Spleen (tissue), 7 donors: ENCODE results near the gene SUPT5H.

ENCODE experiments used
- POLR2A ChIP-seq, 3 donors: fragments of 450-650 bp; IDR thresholded peaks; one replicate each; pipeline ENCODE4 v1.5.1; 2017; ENCODE audit warnings: antibody characterized with exemption in 3 of 3, mild to moderate bottlenecking in 1 of 3
- POLR2AphosphoS5 ChIP-seq, 3 donors: sonication (generic); formaldehyde crosslinking; IDR thresholded peaks; one replicate each; pipeline ENCODE4 v1.5.1; 2017; ENCODE audit warnings: antibody characterized with exemption in 3 of 3
- TF ChIP-seq, protein P1 (sequence below), 11 experiments: fragments of 200-600 bp in 7 of 11; fragments of 450-650 bp in 4 of 11; sonication (generic) in 4 of 11; IDR thresholded peaks in 8 of 11; conservative IDR thresholded peaks in 3 of 11; 1 replicate in 7 of 11; 2 replicates in 4 of 11; pipeline versions ENCODE4 v1.4.0 to v1.8.0; 2016 to 2021; ENCODE audit warnings: antibody characterized with exemption in 11 of 11, inconsistent platforms in 4 of 11, mild to moderate bottlenecking in 1 of 11
- donor health status: DM: no; HTN: no; CAD: no; lungs with moderate emphysema.
- donor health status: DM: no; HTN: no; CAD: no.
- donor health status: DM: no; HTN: no; CAD: no.

DNA sequence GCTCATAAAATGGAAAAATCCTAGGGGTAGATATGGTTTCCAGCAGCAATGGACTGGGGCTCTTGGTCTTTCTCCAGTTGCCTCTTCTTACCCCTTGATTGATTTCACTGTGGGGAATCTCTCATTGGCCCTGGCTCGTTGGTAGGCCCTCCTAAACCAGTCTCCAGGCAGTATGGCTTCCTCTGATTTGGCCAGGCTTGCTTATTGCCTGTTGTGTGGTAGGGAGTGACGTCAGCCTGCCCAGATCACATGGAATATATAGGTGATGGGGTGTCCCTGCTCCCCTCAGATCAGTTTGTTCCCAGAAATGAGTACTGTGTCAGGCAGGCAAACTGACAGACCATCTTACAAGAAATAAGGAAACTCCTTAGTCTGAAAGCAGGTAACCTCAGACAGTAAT, 63.9 kb downstream of the SUPT5H start:
- TF ChIP-seq, protein P1, sequence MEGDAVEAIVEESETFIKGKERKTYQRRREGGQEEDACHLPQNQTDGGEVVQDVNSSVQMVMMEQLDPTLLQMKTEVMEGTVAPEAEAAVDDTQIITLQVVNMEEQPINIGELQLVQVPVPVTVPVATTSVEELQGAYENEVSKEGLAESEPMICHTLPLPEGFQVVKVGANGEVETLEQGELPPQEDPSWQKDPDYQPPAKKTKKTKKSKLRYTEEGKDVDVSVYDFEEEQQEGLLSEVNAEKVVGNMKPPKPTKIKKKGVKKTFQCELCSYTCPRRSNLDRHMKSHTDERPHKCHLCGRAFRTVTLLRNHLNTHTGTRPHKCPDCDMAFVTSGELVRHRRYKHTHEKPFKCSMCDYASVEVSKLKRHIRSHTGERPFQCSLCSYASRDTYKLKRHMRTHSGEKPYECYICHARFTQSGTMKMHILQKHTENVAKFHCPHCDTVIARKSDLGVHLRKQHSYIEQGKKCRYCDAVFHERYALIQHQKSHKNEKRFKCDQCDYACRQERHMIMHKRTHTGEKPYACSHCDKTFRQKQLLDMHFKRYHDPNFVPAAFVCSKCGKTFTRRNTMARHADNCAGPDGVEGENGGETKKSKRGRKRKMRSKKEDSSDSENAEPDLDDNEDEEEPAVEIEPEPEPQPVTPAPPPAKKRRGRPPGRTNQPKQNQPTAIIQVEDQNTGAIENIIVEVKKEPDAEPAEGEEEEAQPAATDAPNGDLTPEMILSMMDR (IDR thresholded peaks at IDR 0.05 in 8 of 11, conservative IDR thresholded peaks at IDR 0.05 in 3 of 11): no peak
- no peak for TF ChIP-seq POLR2A (IDR thresholded peaks at IDR 0.05)
- TF ChIP-seq POLR2AphosphoS5 (IDR thresholded peaks at IDR 0.05): no peak
